PC-9 (cell line): ENCODE data around the gene ZBED4. TPM values are rescaled to one million over a fixed set of nuclear protein-coding genes. Genes with fewer than 3 reads are reported as not detected.

Source experiments
- BruUV-seq: library from RNA; stranded (reverse); fragments of 400-500 nt; replicated peaks from 2 replicates; lab custom pipeline; 2021; lab: Mats Ljungman, UMichigan
- CTCF ChIA-PET: fragments of 300-600 bp; sonication (Branson Sonifier 250); formaldehyde crosslinking; loops from one replicate; lab custom pipeline; 2022; ENCODE audit warnings: antibody characterized with exemption; lab: Charles Lee
- POLR2A ChIA-PET: fragments of 300-600 bp; sonication (Branson Sonifier 250); formaldehyde crosslinking; loops from one replicate; lab custom pipeline; 2022; ENCODE audit warnings: antibody characterized with exemption; ENCODE audit not compliant: unreplicated experiment; lab: Charles Lee
- DNase-seq, 2 experiments: peaks; one replicate each; pipeline versions ENCODE4 v3.0.0 to v3.0.0-alpha.2; 2015 to 2022; ENCODE audit warnings: mixed read lengths in 1 of 2
- H2AFZ ChIP-seq: fragments of 200-600 bp; sonication (generic); 2 replicates; pipeline ENCODE4 v1.8.1; 2017; ENCODE audit warnings: antibody characterized with exemption
- H3F3A ChIP-seq: fragments of 200-600 bp; sonication (generic); 2 replicates; pipeline ENCODE4 v1.8.1; 2017; ENCODE audit warnings: antibody characterized with exemption, mild to moderate bottlenecking, low read depth; ENCODE audit not compliant: insufficient read depth
- H3K27ac ChIP-seq: fragments of 200-600 bp; sonication (generic); 2 replicates; pipeline ENCODE4 v1.6.1; 2016; ENCODE audit warnings: mixed run types
- H3K27me3 ChIP-seq: fragments of 200-600 bp; sonication (generic); 2 replicates; pipeline ENCODE4 v1.6.1; 2016; ENCODE audit warnings: low read depth, mixed run types; ENCODE audit not compliant: insufficient read depth
- H3K36me3 ChIP-seq: fragments of 200-600 bp; sonication (generic); 2 replicates; pipeline ENCODE4 v1.6.1; 2016; ENCODE audit warnings: low read depth, mixed run types
- H3K4me1 ChIP-seq: fragments of 200-600 bp; sonication (generic); replicated peaks from 2 replicates; pipeline ENCODE4 v1.6.1; 2016; ENCODE audit warnings: mixed run types; ENCODE audit not compliant: insufficient read depth
- H3K4me2 ChIP-seq: fragments of 200-600 bp; sonication (generic); 2 replicates; pipeline ENCODE4 v1.6.1; 2017; ENCODE audit warnings: mixed run types
- H3K4me3 ChIP-seq: fragments of 200-600 bp; sonication (generic); 2 replicates; pipeline ENCODE4 v1.6.1; 2016; ENCODE audit warnings: mixed run types
- H3K79me2 ChIP-seq: fragments of 200-600 bp; sonication (generic); 2 replicates; pipeline ENCODE4 v1.6.1; 2017; ENCODE audit warnings: low read depth, mixed run types
- H3K9me2 ChIP-seq: fragments of 200-600 bp; sonication (generic); 2 replicates; pipeline ENCODE4 v1.8.1; 2017; ENCODE audit warnings: mild to moderate bottlenecking; ENCODE audit not compliant: insufficient read depth
- H3K9me3 ChIP-seq: fragments of 200-600 bp; sonication (generic); 2 replicates; pipeline ENCODE4 v1.8.1; 2016; ENCODE audit warnings: low read depth; ENCODE audit not compliant: insufficient read depth
- H4K20me1 ChIP-seq: fragments of 200-600 bp; sonication (generic); 2 replicates; pipeline ENCODE4 v1.8.1; 2017; ENCODE audit not compliant: insufficient read depth
- CTCF ChIP-seq: fragments of 200-600 bp; sonication (generic); conservative IDR thresholded peaks from 2 replicates; pipeline ENCODE4 v1.6.1; 2017; ENCODE audit warnings: mixed run types, antibody characterized with exemption, mild to moderate bottlenecking, moderate library complexity
- EZH2 ChIP-seq: fragments of 200-600 bp; sonication (generic); IDR thresholded peaks from 2 replicates; pipeline ENCODE4 v1.8.0; 2017; ENCODE audit warnings: antibody characterized with exemption, low read depth
- intact Hi-C: fragments of 100-400 bp; cut with micrococcal nuclease; formaldehyde crosslinking; loops from one replicate; pipeline ENCODE4 v1.10.0; 2022; ENCODE audit not compliant: unreplicated experiment
- total RNA-seq: library from RNA; stranded (reverse); gene quantifications from 2 replicates; pipeline ENCODE4 v1.2.3, GENCODE V29; 2021

The ZBED4 gene
- total RNA-seq, 1 experiment from 2014 or later = 21.4 TPM

DNA sequence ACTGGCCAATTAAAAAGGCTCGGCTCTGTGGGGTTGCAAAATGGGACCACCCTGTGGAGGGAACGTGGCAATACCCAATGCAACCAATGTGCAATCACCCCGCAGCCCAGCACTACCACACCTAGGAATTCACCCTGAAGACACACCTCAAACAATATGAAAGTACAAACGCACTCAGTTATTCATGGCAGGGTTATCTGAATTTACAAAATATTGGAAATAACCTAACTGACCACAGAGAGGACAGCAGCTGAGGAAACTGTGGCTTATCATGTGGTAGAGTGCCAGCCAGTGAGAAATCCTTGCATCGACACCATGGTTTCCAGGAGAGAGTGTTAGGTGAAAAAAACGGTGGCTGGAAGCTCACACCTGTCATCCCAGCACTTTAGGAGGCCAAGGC lies 45.9 kb downstream of the ZBED4 start:
- Histone ChIP-seq H3K27ac (no peak overlapping the region), H3K9me3 (no peaks in the 10 kb centered on the region), H4K20me1 (peaks cover 4% of the 10 kb centered on the region; the same call in 1 of the 2 replicates), H3K79me2 (no peaks in the 10 kb centered on the region), H3K4me3 (no peak overlapping the region), H3K4me1 (no peaks in the 10 kb centered on the region), H3K27me3 (no peaks in the 10 kb centered on the region), H3K36me3 (no peaks in the 10 kb centered on the region; the same call in 1 of the 2 replicates), H3K9me2 (no peaks in the 10 kb centered on the region), H3F3A (peaks cover 35% of the 10 kb centered on the region), H2AFZ (no peak overlapping the region), H3K4me2 (no peak overlapping the region)
- ChIA-PET CTCF (no interaction called here), POLR2A (no interaction called here)
- intact Hi-C loops = loop anchor here (10.0 kb wide), 1 partner anchor 85 kb away; no protein-coding TSS in a partner anchor
- no peak for DNase-seq
- BruUV-seq = no TSS peak
- TF ChIP-seq EZH2 (no peak), CTCF (no peak)

DNA sequence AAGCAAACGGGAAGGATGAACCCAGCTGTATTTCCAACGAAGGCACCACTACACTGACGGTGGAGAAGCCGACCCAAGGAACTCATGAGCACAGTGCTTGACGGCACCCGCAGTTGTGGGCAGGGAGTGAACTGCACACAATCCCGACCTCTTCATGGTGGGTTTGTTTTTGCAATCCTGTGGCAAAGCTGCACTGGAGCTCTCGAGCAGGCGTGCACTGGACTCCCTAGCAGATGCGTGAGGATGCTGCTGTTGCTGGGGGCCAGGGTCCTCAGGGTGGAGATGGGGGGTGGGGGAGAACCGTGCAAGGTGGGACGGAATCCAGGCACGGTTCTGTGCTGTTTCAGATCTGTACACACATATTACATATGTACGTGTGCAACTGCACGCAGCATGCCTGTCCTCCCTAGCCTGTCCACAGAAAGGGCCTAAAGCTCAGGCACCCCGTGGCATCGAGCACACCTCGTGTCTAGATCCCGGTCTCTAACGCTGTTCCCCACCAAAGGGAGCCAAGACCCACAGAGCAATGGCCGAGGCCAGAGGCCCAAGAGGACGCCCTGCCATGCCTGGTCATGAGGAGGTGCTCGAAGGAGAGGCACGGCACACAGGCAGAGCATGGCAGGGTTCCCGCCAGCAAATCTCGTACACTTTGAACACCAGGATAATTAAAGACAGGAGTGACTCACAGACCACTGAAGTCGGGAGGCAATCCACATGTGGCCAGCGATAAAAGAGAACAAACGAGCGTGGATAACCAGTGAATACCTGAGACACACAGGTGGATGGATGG lies 47.0 kb downstream of the ZBED4 start:
- no peaks in the 10 kb centered on the region for H3K9me2 ChIP-seq
- intact Hi-C loops = no loop called here
- H3K4me3 ChIP-seq = no peak overlapping the region
- H2AFZ ChIP-seq = no peak overlapping the region
- no peak for TF ChIP-seq CTCF
- TF ChIP-seq EZH2 = no peak
- ChIA-PET CTCF (no interaction called here), POLR2A (no interaction called here)
- no peaks in the 10 kb centered on the region; the same call in 1 of the 2 replicates for H3K36me3 ChIP-seq
- no peak for DNase-seq
- peaks cover 35% of the 10 kb centered on the region for H3F3A ChIP-seq
- no peak overlapping the region for H3K4me2 ChIP-seq
- no peaks in the 10 kb centered on the region for H3K27me3 ChIP-seq
- no peaks in the 10 kb centered on the region for H3K4me1 ChIP-seq
- H3K27ac ChIP-seq = no peak overlapping the region
- no peaks in the 10 kb centered on the region for H3K9me3 ChIP-seq
- H4K20me1 ChIP-seq = peaks cover 11% of the 10 kb centered on the region; the same call in 1 of the 2 replicates
- no peaks in the 10 kb centered on the region for H3K79me2 ChIP-seq
- no TSS peak for BruUV-seq

- Histone ChIP-seq H3K4me3 (no peak overlapping the region), H3F3A (peaks cover 35% of the 10 kb centered on the region), H3K4me1 (no peaks in the 10 kb centered on the region), H3K27me3 (no peaks in the 10 kb centered on the region), H3K9me3 (no peaks in the 10 kb centered on the region), H4K20me1 (peaks cover 11% of the 10 kb centered on the region; the same call in 1 of the 2 replicates), H3K9me2 (no peaks in the 10 kb centered on the region), H3K4me2 (no peak overlapping the region), H2AFZ (no peak overlapping the region), H3K36me3 (no peaks in the 10 kb centered on the region; the same call in 1 of the 2 replicates), H3K79me2 (no peaks in the 10 kb centered on the region), H3K27ac (no peak overlapping the region)
- intact Hi-C loops = no loop called here
- ChIA-PET CTCF (no interaction called here), POLR2A (no interaction called here)
- TF ChIP-seq CTCF (no peak), EZH2 (no peak)
- BruUV-seq = no TSS peak
- DNase-seq = no peak
Measured at GRCh38 chr22:49901457-49901856, 47.8 kb downstream of the ZBED4 start.
